GM12878 (cell line): ENCODE results near the gene CAMK2B. TPM values are rescaled to one million over a fixed set of nuclear protein-coding genes. Genes with fewer than 3 reads are reported as not detected.

ENCODE experiments used
- ATAC-seq: fragments of 200-7000 bp; cut with Tn5 transposase; 3 replicates; pipeline ENCODE4 v1.9.1; 2020; ENCODE audit warnings: mild to moderate bottlenecking, moderate library complexity
- BruUV-seq: library from RNA; stranded (reverse); fragments of 400-500 nt; replicated peaks from 2 replicates; lab custom pipeline; 2021; lab: Mats Ljungman, UMichigan
- CTCF ChIA-PET: fragments of 300-600 bp; sonication (Branson Sonifier 250); formaldehyde crosslinking; extraction: SDS; loops from one replicate; lab custom pipeline; 2021; ENCODE audit warnings: inconsistent platforms; lab: Yijun Ruan, JAX
- POLR2A ChIA-PET: fragments of 350-600 bp; formaldehyde crosslinking; extraction: SDS; loops from one replicate; lab custom pipeline; 2021; ENCODE audit warnings: inconsistent platforms; lab: Charles Lee
- RAD21 ChIA-PET: fragments of 300-600 bp; sonication (Branson Sonifier 250); formaldehyde crosslinking; loops from one replicate; lab custom pipeline; 2023; ENCODE audit warnings: antibody characterized with exemption; ENCODE audit not compliant: unreplicated experiment; lab: Charles Lee
- SMC1A ChIA-PET: fragments of 300-600 bp; sonication (Branson Sonifier 250); formaldehyde crosslinking; loops from one replicate; lab custom pipeline; 2023; ENCODE audit not compliant: unreplicated experiment, uncharacterized antibody; lab: Charles Lee
- DNase-seq: peaks from one replicate; pipeline ENCODE4 v3.0.0-alpha.2; 2011; ENCODE audit warnings: low read depth, low spot score
- FAIRE-seq: peaks from 3 replicates; lab custom pipeline; 2011; peaks lifted over from hg19 to GRCh38; lab: Jason Lieb, UNC
- H2AFZ ChIP-seq: 2 replicates; pipeline ENCODE4 v1.6.0; 2011; ENCODE audit warnings: low read depth, low read length, control low read depth; ENCODE audit not compliant: control insufficient read depth
- H3K27ac ChIP-seq: 2 replicates; pipeline ENCODE4 v1.5.1; 2011; ENCODE audit warnings: control low read depth; ENCODE audit not compliant: control insufficient read depth, insufficient read depth
- H3K27me3 ChIP-seq, 2 experiments: replicated peaks in 1 of 2; 2 replicates each; pipeline versions ENCODE4 v1.6.0 to v1.6.1; 2011; ENCODE audit warnings: low read length in 1 of 2; ENCODE audit not compliant: control insufficient read depth in 2 of 2, insufficient read depth in 2 of 2
- H3K36me3 ChIP-seq, 2 experiments: 2 replicates each; pipeline ENCODE4 v1.5.1; 2011; ENCODE audit warnings: low read length in 1 of 2; ENCODE audit not compliant: control insufficient read depth in 2 of 2, insufficient read depth in 2 of 2
- H3K4me1 ChIP-seq: 2 replicates; pipeline ENCODE4 v1.6.1; 2011; ENCODE audit warnings: mild to moderate bottlenecking, low read length, moderate library complexity, mixed read lengths; ENCODE audit not compliant: control insufficient read depth, insufficient read depth
- H3K4me2 ChIP-seq: 2 replicates; pipeline ENCODE4 v1.6.0; 2011; ENCODE audit warnings: control low read depth; ENCODE audit not compliant: control insufficient read depth, insufficient read depth
- H3K4me3 ChIP-seq: fragments of 200-600 bp; sonication (generic); 2 replicates; pipeline ENCODE4 v1.5.1; 2016
- H3K79me2 ChIP-seq: 2 replicates; pipeline ENCODE4 v1.6.0; 2011; ENCODE audit warnings: low read length; ENCODE audit not compliant: control insufficient read depth, insufficient read depth
- H3K9ac ChIP-seq: 2 replicates; pipeline ENCODE4 v1.8.0; 2011; ENCODE audit warnings: low read length, control low read depth, mixed read lengths; ENCODE audit not compliant: control insufficient read depth, insufficient read depth
- H3K9me3 ChIP-seq: replicated peaks from 3 replicates; pipeline ENCODE4 v1.5.1; 2011; ENCODE audit warnings: mild to moderate bottlenecking, low read length; ENCODE audit not compliant: control insufficient read depth, insufficient read depth
- H4K20me1 ChIP-seq: 2 replicates; pipeline ENCODE4 v1.6.0; 2011; ENCODE audit not compliant: control insufficient read depth, insufficient read depth
- GABPA ChIP-seq: IDR thresholded peaks from 2 replicates; pipeline ENCODE4 v1.6.1; 2014; ENCODE audit warnings: antibody characterized with exemption, low read depth, mild to moderate bottlenecking, inconsistent platforms
- HDAC2 ChIP-seq: fragments of 200-600 bp; sonication (generic); IDR thresholded peaks from 2 replicates; pipeline ENCODE4 v1.6.1; 2017
- POU2F2 ChIP-seq: IDR thresholded peaks from 3 replicates; pipeline ENCODE4 v1.6.1; 2011; ENCODE audit warnings: low read depth, mild to moderate bottlenecking, low read length, borderline replicate concordance
- WGBS: methylation state at CpG from one replicate; pipeline ENCODE4 v1.1.6; 2016; ENCODE audit warnings: low lambda C conversion rate; ENCODE audit not compliant: insufficient replicate concordance, insufficient coverage; ENCODE audit errors: missing lambda C conversion rate; 5-methylcytosine and 5-hydroxymethylcytosine counted together
- in situ Hi-C: fragments of 300-500 bp; cut with MboI; formaldehyde crosslinking; loops from 9 replicates; pipeline ENCODE4 v1.14.3; 2018; ENCODE audit warnings: mixed read lengths
- intact Hi-C: fragments of 100-400 bp; cut with micrococcal nuclease; formaldehyde crosslinking; loops from one replicate; pipeline ENCODE4 v1.14.2; 2022; ENCODE audit not compliant: unreplicated experiment
- polyA plus RNA-seq, 11 experiments: library from polyadenylated mRNA; depleted of rRNA in 4 of 11; unstranded in 6 of 11; stranded (reverse) in 5 of 11; fragments of >200 nt; fragmentation: Nextera tagmentation in 4 of 11; fragmentation: Illumina TruSeq in 1 of 11; extraction: Ambion mirVana in 4 of 11; extraction: Trizol in 1 of 11; gene quantifications; 1 replicate in 1 of 11; 2 replicates in 10 of 11; pipeline versions ENCODE4 v1.2.1 to v1.2.3, GENCODE V29; 2011 to 2016; ENCODE audit warnings: inconsistent platforms in 2 of 11, missing spikeins in 2 of 11, low read depth in 1 of 11
- total RNA-seq, 4 experiments: library from RNA; depleted of rRNA in 3 of 4; stranded (reverse); fragments of >200 nt in 3 of 4; fragmentation: Illumina TruSeq in 1 of 4; extraction: Trizol in 1 of 4; gene quantifications; 2 replicates each; pipeline versions ENCODE4 v1.2.1 to v1.2.3, GENCODE V29; 2013 to 2021
- TF ChIP-seq, protein P1 (sequence below), 3 experiments: IDR thresholded peaks in 2 of 3; conservative IDR thresholded peaks in 1 of 3; 2 replicates each; pipeline ENCODE4 v1.5.1; 2011; ENCODE audit warnings: low read depth in 3 of 3, low read length in 3 of 3, mild to moderate bottlenecking in 3 of 3, control low read depth in 2 of 3, moderate library complexity in 2 of 3, inconsistent platforms in 1 of 3, mixed read lengths in 1 of 3; ENCODE audit not compliant: control insufficient read depth in 2 of 3, insufficient read depth in 1 of 3; ENCODE audit errors: extremely low read depth in 1 of 3

The CAMK2B gene
- total and polyA plus RNA-seq, 10 of the 15 experiments (the other 5 are each of a cell fraction or from before 2014, with no cell fraction given), result 0.06 to 0.23 (median 0.11) TPM; not detected in 5

DNA sequence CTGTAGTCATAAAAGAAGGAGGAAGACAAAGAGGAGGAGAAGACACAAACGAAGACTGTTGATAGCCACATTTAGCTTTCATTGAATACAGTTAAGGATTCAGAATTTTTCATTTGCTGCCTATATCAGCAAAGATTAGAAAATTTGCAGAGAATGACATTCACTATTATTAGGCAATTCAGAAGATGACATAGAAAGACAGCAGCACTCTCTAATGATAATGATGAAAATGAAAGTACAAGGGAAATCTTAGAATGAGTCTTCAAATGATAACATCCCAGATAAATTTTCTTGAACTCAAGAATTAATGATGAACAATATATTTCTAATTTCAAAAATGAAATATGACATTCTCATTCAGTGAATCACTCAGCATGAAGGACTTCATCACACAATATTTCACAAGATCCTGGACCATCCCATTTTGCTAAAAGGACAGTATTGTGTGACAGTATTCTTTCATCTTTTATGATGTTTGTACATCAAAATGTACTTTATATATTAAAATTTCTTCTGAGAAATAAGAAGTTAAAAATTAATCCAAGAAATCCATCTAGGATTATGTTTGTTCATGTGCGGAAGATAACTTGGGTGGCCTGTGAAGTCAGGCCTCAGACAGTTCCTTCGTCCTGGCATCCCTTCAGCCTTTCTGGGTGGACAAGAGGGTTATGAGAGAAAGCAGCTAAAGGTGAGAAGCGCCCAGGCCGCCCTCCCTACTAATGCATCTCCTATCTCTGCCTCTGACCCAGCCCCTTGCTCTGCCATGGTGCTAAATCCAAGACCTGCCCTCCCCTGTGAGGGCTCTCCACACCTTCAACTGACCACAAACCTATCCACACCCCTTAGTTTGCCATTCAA, 47.4 kb upstream of the CAMK2B start:
- H3K4me1 ChIP-seq, result peaks cover 14% of the 10 kb centered on the region
- H3K79me2 ChIP-seq, result no peaks in the 10 kb centered on the region
- H3K9ac ChIP-seq, result no peak overlapping the region
- H3K27ac ChIP-seq, result no peak overlapping the region
- no peaks in the 10 kb centered on the region for H4K20me1 ChIP-seq
- intact Hi-C loops (loop anchor here (5.0 kb wide), 1 partner anchor 130 kb away; no protein-coding TSS in a partner anchor), in situ Hi-C loops (no loop called here)
- no peak overlapping the region for H2AFZ ChIP-seq
- H3K4me2 ChIP-seq, result no peak overlapping the region
- H3K4me3 ChIP-seq, result no peak overlapping the region
- ATAC-seq (no peak), DNase-seq (no peak), FAIRE-seq (no peak)
- CTCF ChIA-PET, result interaction anchor here (0.7 kb wide), 1 partner anchor 485 kb away, joined by 3 read pairs; no protein-coding TSS in a partner anchor
- H3K9me3 ChIP-seq, result no peaks in the 10 kb centered on the region; the same call in 2 of the 3 replicates
- 43% methylated on average over 5 of the region's 5 CpGs for WGBS
- H3K36me3 ChIP-seq, result no peaks in the 10 kb centered on the region
- TF ChIP-seq POU2F2 (no peak), HDAC2 (no peak), GABPA (no peak)
- TF ChIP-seq, protein P1, sequence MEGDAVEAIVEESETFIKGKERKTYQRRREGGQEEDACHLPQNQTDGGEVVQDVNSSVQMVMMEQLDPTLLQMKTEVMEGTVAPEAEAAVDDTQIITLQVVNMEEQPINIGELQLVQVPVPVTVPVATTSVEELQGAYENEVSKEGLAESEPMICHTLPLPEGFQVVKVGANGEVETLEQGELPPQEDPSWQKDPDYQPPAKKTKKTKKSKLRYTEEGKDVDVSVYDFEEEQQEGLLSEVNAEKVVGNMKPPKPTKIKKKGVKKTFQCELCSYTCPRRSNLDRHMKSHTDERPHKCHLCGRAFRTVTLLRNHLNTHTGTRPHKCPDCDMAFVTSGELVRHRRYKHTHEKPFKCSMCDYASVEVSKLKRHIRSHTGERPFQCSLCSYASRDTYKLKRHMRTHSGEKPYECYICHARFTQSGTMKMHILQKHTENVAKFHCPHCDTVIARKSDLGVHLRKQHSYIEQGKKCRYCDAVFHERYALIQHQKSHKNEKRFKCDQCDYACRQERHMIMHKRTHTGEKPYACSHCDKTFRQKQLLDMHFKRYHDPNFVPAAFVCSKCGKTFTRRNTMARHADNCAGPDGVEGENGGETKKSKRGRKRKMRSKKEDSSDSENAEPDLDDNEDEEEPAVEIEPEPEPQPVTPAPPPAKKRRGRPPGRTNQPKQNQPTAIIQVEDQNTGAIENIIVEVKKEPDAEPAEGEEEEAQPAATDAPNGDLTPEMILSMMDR (IDR thresholded peaks at IDR 0.05 in 2 of 3, conservative IDR thresholded peaks at IDR 0.05 in 1 of 3; ENCODE audit: control insufficient read depth in 2 of 3, extremely low read depth in 1 of 3, insufficient read depth in 1 of 3, low read depth in 3 of 3, low read length in 3 of 3), result no peak
- RAD21 ChIA-PET, result no interaction called here
- no TSS peak for BruUV-seq
- no peaks in the 10 kb centered on the region for H3K27me3 ChIP-seq
- SMC1A ChIA-PET, result interaction anchor here (0.9 kb wide), 2 partner anchors 13 to 107 kb away, joined by 3 to 4 read pairs; no protein-coding TSS in a partner anchor
- POLR2A ChIA-PET, result no interaction called here
